CD8-positive, alpha-beta memory T cell (primary cell): ENCODE data around the gene RNF169. TPM values are rescaled to one million over a fixed set of nuclear protein-coding genes. Genes with fewer than 3 reads are reported as not detected.

Source experiments
- CTCF ChIA-PET: fragments of 350-600 bp; sonication (Branson Sonifier 250); formaldehyde crosslinking; loops from one replicate; lab custom pipeline; 2021; ENCODE audit warnings: antibody characterized with exemption; lab: Charles Lee
- POLR2A ChIA-PET: fragments of 350-600 bp; sonication (Branson Sonifier 250); formaldehyde crosslinking; loops from one replicate; lab custom pipeline; 2021; ENCODE audit warnings: antibody characterized with exemption; lab: Charles Lee
- DNase-seq, 5 donors: peaks; one replicate each; pipeline versions ENCODE4 v3.0.0 to v3.0.0-alpha.2; 2020 to 2022; ENCODE audit warnings: mixed read lengths in 1 of 5
- H3K27ac ChIP-seq: one replicate; pipeline ENCODE4 v1.7.0; 2013; ENCODE audit warnings: low read depth, mild to moderate bottlenecking, low read length, moderate library complexity
- H3K27me3 ChIP-seq: 2 replicates; pipeline ENCODE4 v1.7.0; 2013; ENCODE audit warnings: low read length, mild to moderate bottlenecking; ENCODE audit not compliant: insufficient read depth, poor library complexity, severe bottlenecking
- H3K36me3 ChIP-seq: 2 replicates; pipeline ENCODE4 v1.7.0; 2013; ENCODE audit warnings: mild to moderate bottlenecking, low read length, moderate library complexity; ENCODE audit not compliant: insufficient read depth
- H3K4me1 ChIP-seq: 2 replicates; pipeline ENCODE4 v1.7.0; 2013; ENCODE audit warnings: mild to moderate bottlenecking, low read length, moderate library complexity; ENCODE audit not compliant: insufficient read depth
- H3K4me3 ChIP-seq: 2 replicates; pipeline ENCODE4 v1.7.0; 2013; ENCODE audit warnings: mild to moderate bottlenecking, low read length
- H3K9me3 ChIP-seq: 2 replicates; pipeline ENCODE4 v1.7.0; 2013; ENCODE audit warnings: mild to moderate bottlenecking, low read length
- H3K27ac Mint-ChIP-seq, 8 donors: one replicate each; pipeline ENCODE4 v1.8.0; 2020 to 2021; ENCODE audit warnings: mixed read lengths in 8 of 8, mild to moderate bottlenecking in 6 of 8, inconsistent platforms in 3 of 8, moderate library complexity in 3 of 8
- H3K27me3 Mint-ChIP-seq, 2 donors: one replicate each; pipeline ENCODE4 v1.8.0; 2020 to 2021; ENCODE audit warnings: mixed read lengths in 2 of 2, mild to moderate bottlenecking in 1 of 2, moderate library complexity in 1 of 2
- H3K36me3 Mint-ChIP-seq, 3 donors: one replicate each; pipeline ENCODE4 v1.8.0; 2020 to 2021; ENCODE audit warnings: mixed read lengths in 3 of 3, inconsistent platforms in 1 of 3, mild to moderate bottlenecking in 1 of 3
- H3K4me1 Mint-ChIP-seq, 3 donors: one replicate each; pipeline ENCODE4 v1.8.0; 2020 to 2021; ENCODE audit warnings: mixed read lengths in 3 of 3, inconsistent platforms in 1 of 3, mild to moderate bottlenecking in 1 of 3
- H3K4me3 Mint-ChIP-seq, 7 donors: one replicate each; pipeline ENCODE4 v1.8.0; 2020 to 2021; ENCODE audit warnings: mixed read lengths in 7 of 7, mild to moderate bottlenecking in 6 of 7, moderate library complexity in 4 of 7, inconsistent platforms in 2 of 7
- H3K9me3 Mint-ChIP-seq, 5 donors: one replicate each; pipeline ENCODE4 v1.8.0; 2020 to 2022; ENCODE audit warnings: mixed read lengths in 5 of 5, mild to moderate bottlenecking in 3 of 5, moderate library complexity in 2 of 5, inconsistent platforms in 1 of 5
- polyA plus RNA-seq: library from polyadenylated mRNA; unstranded; fragments of 300-500 nt; fragmentation: Illumina TruSeq; gene quantifications from one replicate; pipeline ENCODE4 v1.2.3, GENCODE V29; 2021
- total RNA-seq, 2 experiments: library from RNA; stranded (reverse); gene quantifications; one replicate each; pipeline ENCODE4 v1.2.3, GENCODE V29; 2021

The RNF169 gene
- total and polyA plus RNA-seq, 3 experiments from 2014 or later = 2.3 to 13.6 (median 13.4) TPM

GRCh38 chr11:74783241-74783871, 34.7 kb downstream of the RNF169 start:
- Mint-ChIP-seq H3K9me3 (no peaks in the 10 kb centered on the region), H3K36me3 (peaks cover 0 to 5% (median 1%) of the 10 kb centered on the region in 3 donors), H3K27me3 (no peaks in the 10 kb centered on the region), H3K4me3 (peak overlapping the region; percentile 7 to 83 (median 69)), H3K27ac (peak overlapping the region in 7 of 8 donors; percentile 31 to 85 (median 78)), H3K4me1 (peaks cover 31 to 35% (median 32%) of the 10 kb centered on the region in 3 donors)
- Histone ChIP-seq H3K9me3 (no peaks in the 10 kb centered on the region), H3K27ac (no peak overlapping the region), H3K4me3 (peak overlapping the region; percentile 23), H3K27me3 (no peaks in the 10 kb centered on the region), H3K4me1 (peaks cover 34% of the 10 kb centered on the region), H3K36me3 (no peaks in the 10 kb centered on the region)
- CTCF ChIA-PET = interaction anchor here (0.8 to 1.1 kb wide), 2 partner anchors 8 to 43 kb away, joined by 3 to 4 read pairs; no protein-coding TSS in a partner anchor
- DNase-seq = peak in 2 of 5 donors; percentile 42 to 56
- POLR2A ChIA-PET = interaction anchor here (0.6 kb wide), 1 partner anchor 696 kb away, joined by 3 read pairs; no protein-coding TSS in a partner anchor

GRCh38 chr11:74784234-74784633, 35.6 kb downstream of the RNF169 start:
- Histone ChIP-seq H3K4me3 (no peak overlapping the region), H3K9me3 (no peaks in the 10 kb centered on the region), H3K27me3 (no peaks in the 10 kb centered on the region), H3K27ac (no peak overlapping the region), H3K36me3 (no peaks in the 10 kb centered on the region), H3K4me1 (peaks cover 34% of the 10 kb centered on the region)
- Mint-ChIP-seq H3K27me3 (no peaks in the 10 kb centered on the region), H3K9me3 (no peaks in the 10 kb centered on the region), H3K4me1 (peaks cover 28 to 39% (median 33%) of the 10 kb centered on the region in 3 donors), H3K27ac (peak overlapping the region in 7 of 8 donors; percentile 77 to 92 (median 85)), H3K4me3 (peak overlapping the region in 6 of 7 donors; percentile 19 to 68 (median 59)), H3K36me3 (peaks cover 0 to 5% (median 3%) of the 10 kb centered on the region in 3 donors)
- DNase-seq = no peak
- CTCF ChIA-PET = interaction anchor here (1.1 kb wide), 1 partner anchor 44 kb away, joined by 4 read pairs; no protein-coding TSS in a partner anchor
- POLR2A ChIA-PET = no interaction called here

DNA sequence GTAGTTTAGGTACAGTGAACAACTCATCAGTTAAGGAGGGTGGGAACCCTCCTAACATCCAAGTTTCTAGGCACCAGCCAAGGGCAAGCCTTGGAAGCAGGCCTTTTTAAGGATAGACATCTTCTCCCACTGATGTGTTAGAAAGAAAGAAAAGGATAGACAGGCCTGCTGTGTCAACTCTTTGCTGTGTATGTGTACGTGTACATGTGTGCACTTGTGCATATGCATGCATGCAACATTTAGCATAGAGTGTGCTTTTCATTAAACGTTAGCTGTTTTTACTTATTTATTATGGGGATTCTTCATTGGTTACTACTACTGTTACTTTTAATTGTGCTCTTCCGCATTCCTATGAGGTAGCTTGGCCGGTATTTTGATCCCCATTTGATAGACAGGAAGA, 36.1 kb downstream of the RNF169 start:
- no peak overlapping the region for H3K4me3 ChIP-seq
- H3K27ac Mint-ChIP-seq = peak overlapping the region in 6 of 8 donors; percentile 55 to 92 (median 82)
- no peaks in the 10 kb centered on the region for H3K27me3 Mint-ChIP-seq
- H3K36me3 ChIP-seq = no peaks in the 10 kb centered on the region
- no peaks in the 10 kb centered on the region for H3K9me3 ChIP-seq
- H3K4me3 Mint-ChIP-seq = peak overlapping the region in 4 of 7 donors; percentile 55 to 68 (median 64)
- peaks cover 0 to 9% (median 3%) of the 10 kb centered on the region in 3 donors for H3K36me3 Mint-ChIP-seq
- peaks cover 34% of the 10 kb centered on the region for H3K4me1 ChIP-seq
- H3K4me1 Mint-ChIP-seq = peaks cover 26 to 38% (median 31%) of the 10 kb centered on the region in 3 donors
- H3K27ac ChIP-seq = no peak overlapping the region
- no peaks in the 10 kb centered on the region for H3K27me3 ChIP-seq
- DNase-seq = no peak
- H3K9me3 Mint-ChIP-seq = no peaks in the 10 kb centered on the region
- POLR2A ChIA-PET = no interaction called here
- CTCF ChIA-PET = no interaction called here

DNA sequence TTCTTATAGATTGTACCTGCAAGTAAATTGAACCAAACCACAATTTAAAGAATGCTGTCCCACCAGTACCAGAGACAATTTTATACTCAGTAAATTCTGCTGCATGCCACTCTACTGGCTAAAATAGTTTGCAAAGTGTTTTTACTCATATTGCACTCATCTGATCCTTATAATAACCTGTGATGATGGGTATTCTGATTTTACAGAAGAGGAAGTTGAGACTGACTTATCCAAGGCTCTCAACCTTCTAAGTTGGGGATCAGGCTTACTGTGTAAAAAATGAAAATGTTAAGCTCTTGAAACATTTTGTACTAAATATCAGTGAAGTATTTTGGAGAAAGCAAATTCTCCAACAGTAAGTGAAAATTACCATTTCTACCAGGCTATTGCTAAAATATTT, 37.9 kb downstream of the RNF169 start:
- no peak overlapping the region for H3K27ac ChIP-seq
- H3K4me3 ChIP-seq = no peak overlapping the region
- Mint-ChIP-seq H3K4me1 (peaks cover 26 to 38% (median 36%) of the 10 kb centered on the region in 3 donors), H3K27me3 (no peaks in the 10 kb centered on the region), H3K4me3 (no peak overlapping the region), H3K36me3 (peaks cover 4 to 25% (median 5%) of the 10 kb centered on the region in 3 donors), H3K27ac (peak overlapping the region in 3 of 8 donors; percentile 25 to 81 (median 38)), H3K9me3 (no peaks in the 10 kb centered on the region)
- H3K4me1 ChIP-seq = peaks cover 25% of the 10 kb centered on the region
- H3K36me3 ChIP-seq = peaks cover 9% of the 10 kb centered on the region
- CTCF ChIA-PET = no interaction called here
- H3K9me3 ChIP-seq = no peaks in the 10 kb centered on the region
- no peaks in the 10 kb centered on the region for H3K27me3 ChIP-seq
- DNase-seq = no peak
- POLR2A ChIA-PET = no interaction called here

- no peak overlapping the region for H3K4me3 ChIP-seq
- no peaks in the 10 kb centered on the region for H3K27me3 ChIP-seq
- H3K27me3 Mint-ChIP-seq = no peaks in the 10 kb centered on the region
- H3K9me3 ChIP-seq = no peaks in the 10 kb centered on the region
- peaks cover 0 to 4% (median 0%) of the 10 kb centered on the region in 5 donors for H3K9me3 Mint-ChIP-seq
- no peak overlapping the region for H3K27ac Mint-ChIP-seq
- no peaks in the 10 kb centered on the region for H3K4me1 ChIP-seq
- H3K36me3 ChIP-seq = peaks cover 9% of the 10 kb centered on the region
- DNase-seq = no peak
- peaks cover 14 to 59% (median 14%) of the 10 kb centered on the region in 3 donors for H3K36me3 Mint-ChIP-seq
- no peak overlapping the region for H3K4me3 Mint-ChIP-seq
- ChIA-PET POLR2A (no interaction called here), CTCF (interaction anchor here (1.2 kb wide), 1 partner anchor 9 kb away, joined by 3 read pairs; no protein-coding TSS in a partner anchor)
- H3K4me1 Mint-ChIP-seq = peaks cover 18 to 38% (median 24%) of the 10 kb centered on the region in 3 donors
- no peak overlapping the region for H3K27ac ChIP-seq
Measured at GRCh38 chr11:74791333-74792100, 42.9 kb downstream of the RNF169 start.

- Histone ChIP-seq H3K36me3 (no peaks in the 10 kb centered on the region), H3K4me1 (no peaks in the 10 kb centered on the region), H3K27ac (no peak overlapping the region), H3K9me3 (no peaks in the 10 kb centered on the region), H3K4me3 (no peak overlapping the region), H3K27me3 (no peaks in the 10 kb centered on the region)
- Mint-ChIP-seq H3K9me3 (no peaks in the 10 kb centered on the region), H3K4me1 (peaks cover 34 to 76% (median 53%) of the 10 kb centered on the region in 3 donors), H3K36me3 (peaks cover 0 to 31% (median 8%) of the 10 kb centered on the region in 3 donors), H3K27ac (peak overlapping the region in 1 of 8 donors; percentile 47), H3K4me3 (no peak overlapping the region), H3K27me3 (no peaks in the 10 kb centered on the region)
- POLR2A ChIA-PET = no interaction called here
- no peak for DNase-seq
- CTCF ChIA-PET = no interaction called here
Measured at GRCh38 chr11:74806267-74806666, 57.6 kb downstream of the RNF169 start.

GRCh38 chr11:74809801-74810200, 61.2 kb downstream of the RNF169 start:
- no peak overlapping the region for H3K4me3 ChIP-seq
- Mint-ChIP-seq H3K4me1 (peaks cover 28 to 65% (median 38%) of the 10 kb centered on the region in 3 donors), H3K27me3 (no peaks in the 10 kb centered on the region), H3K4me3 (no peak overlapping the region), H3K27ac (peak overlapping the region in 2 of 8 donors; percentile 9 to 44), H3K36me3 (peaks cover 1 to 40% (median 9%) of the 10 kb centered on the region in 3 donors), H3K9me3 (no peaks in the 10 kb centered on the region)
- CTCF ChIA-PET = no interaction called here
- H3K4me1 ChIP-seq = no peaks in the 10 kb centered on the region
- no peaks in the 10 kb centered on the region for H3K9me3 ChIP-seq
- H3K27me3 ChIP-seq = no peaks in the 10 kb centered on the region
- DNase-seq = no peak
- H3K36me3 ChIP-seq = no peaks in the 10 kb centered on the region
- H3K27ac ChIP-seq = no peak overlapping the region
- POLR2A ChIA-PET = no interaction called here
